ENCODE results near the gene ZNF57.

ZNF57 gene

GRCh38 chr19:2950286-2951124 is 49.8 kb downstream of the ZNF57 start (continued):
- TF ChIP-seq ZNF148 (tag by site-specific recombination; IDR thresholded peaks at IDR 0.05; ENCODE audit: borderline replicate concordance) (no peak), ZFP69B (tag by site-specific recombination; IDR thresholded peaks at IDR 0.05) (peak; percentile 39; the same call in 1 of the 2 replicates), SCRT2 (tag by site-specific recombination; IDR thresholded peaks at IDR 0.05) (no peak), PRDM10 (tag by site-specific recombination; IDR thresholded peaks at IDR 0.05) (peak; percentile 74), ZNF423 (tag by site-specific recombination; IDR thresholded peaks at IDR 0.05) (no peak), ZNF175 (tag by site-specific recombination; IDR thresholded peaks at IDR 0.05) (no peak), HOXC10 (CRISPR knock-in tag; IDR thresholded peaks at IDR 0.05) (no peak), ZNF660 (tag by site-specific recombination; IDR thresholded peaks at IDR 0.05) (0 out of 2 replicates have a peak, but pooled peaks have one; percentile 6), ZNF10 (tag by site-specific recombination; IDR thresholded peaks at IDR 0.05) (no peak), TRIM28 (IDR thresholded peaks at IDR 0.05; ENCODE audit: borderline replicate concordance, low read length) (no peak), ZNF596 (tag by site-specific recombination; IDR thresholded peaks at IDR 0.05) (no peak)
- TF ChIP-seq, protein P1, sequence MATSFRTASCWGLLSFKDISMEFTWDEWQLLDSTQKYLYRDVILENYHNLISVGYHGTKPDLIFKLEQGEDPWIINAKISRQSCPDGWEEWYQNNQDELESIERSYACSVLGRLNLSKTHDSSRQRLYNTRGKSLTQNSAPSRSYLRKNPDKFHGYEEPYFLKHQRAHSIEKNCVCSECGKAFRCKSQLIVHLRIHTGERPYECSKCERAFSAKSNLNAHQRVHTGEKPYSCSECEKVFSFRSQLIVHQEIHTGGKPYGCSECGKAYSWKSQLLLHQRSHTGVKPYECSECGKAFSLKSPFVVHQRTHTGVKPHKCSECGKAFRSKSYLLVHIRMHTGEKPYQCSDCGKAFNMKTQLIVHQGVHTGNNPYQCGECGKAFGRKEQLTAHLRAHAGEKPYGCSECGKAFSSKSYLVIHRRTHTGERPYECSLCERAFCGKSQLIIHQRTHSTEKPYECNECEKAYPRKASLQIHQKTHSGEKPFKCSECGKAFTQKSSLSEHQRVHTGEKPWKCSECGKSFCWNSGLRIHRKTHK (tag by site-specific recombination; IDR thresholded peaks at IDR 0.05) = no peak
- TF ChIP-seq, protein P2, sequence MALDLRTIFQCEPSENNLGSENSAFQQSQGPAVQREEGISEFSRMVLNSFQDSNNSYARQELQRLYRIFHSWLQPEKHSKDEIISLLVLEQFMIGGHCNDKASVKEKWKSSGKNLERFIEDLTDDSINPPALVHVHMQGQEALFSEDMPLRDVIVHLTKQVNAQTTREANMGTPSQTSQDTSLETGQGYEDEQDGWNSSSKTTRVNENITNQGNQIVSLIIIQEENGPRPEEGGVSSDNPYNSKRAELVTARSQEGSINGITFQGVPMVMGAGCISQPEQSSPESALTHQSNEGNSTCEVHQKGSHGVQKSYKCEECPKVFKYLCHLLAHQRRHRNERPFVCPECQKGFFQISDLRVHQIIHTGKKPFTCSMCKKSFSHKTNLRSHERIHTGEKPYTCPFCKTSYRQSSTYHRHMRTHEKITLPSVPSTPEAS (tag by site-specific recombination; IDR thresholded peaks at IDR 0.05) = no peak; the same call in 1 of the 2 replicates

DNA sequence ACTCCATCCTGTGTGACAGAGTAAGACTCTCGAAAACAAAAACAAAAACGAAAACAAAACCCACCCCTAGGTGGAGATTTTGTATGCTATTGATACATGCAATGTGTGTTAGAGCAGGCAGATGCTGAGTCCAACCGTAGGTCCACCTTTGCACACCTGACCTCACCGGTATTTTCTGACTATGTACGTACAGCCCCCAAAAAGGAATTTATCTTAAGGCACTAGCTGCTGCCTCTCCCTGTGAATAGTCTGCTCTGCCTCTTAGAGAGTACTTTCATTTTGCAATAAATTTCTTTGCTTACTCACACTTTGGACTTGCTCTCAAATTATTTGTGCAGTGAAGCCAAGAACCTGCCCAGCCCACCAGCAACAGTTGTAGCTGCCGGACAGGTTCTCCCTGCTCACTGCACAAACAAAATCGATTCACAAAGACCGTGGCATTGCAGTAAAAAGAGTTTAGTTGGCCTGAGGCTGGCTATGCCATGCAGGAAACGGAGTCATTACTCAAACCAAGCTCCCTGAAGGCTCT is 52.3 kb downstream of the ZNF57 start:
- ChIA-PET POLR2A (interaction anchor here (0.6 kb wide), 1 partner anchor 8 kb away, joined by 5 read pairs; no protein-coding TSS in a partner anchor), CTCF (interaction anchor here (0.6 to 4.0 kb wide), 8 partner anchors 9 to 305 kb away, joined by 3 to 20 read pairs (median 4); no protein-coding TSS in a partner anchor)
- Histone ChIP-seq H3K9me3 (ENCODE audit: control insufficient read depth, insufficient read depth, low read depth, low read length) (no peaks in the 10 kb centered on the region), H3K4me3 (ENCODE audit: low read depth, low read length) (no peak overlapping the region), H3K4me1 (ENCODE audit: control insufficient read depth, insufficient read depth, low read length) (peaks cover 4% of the 10 kb centered on the region; the same call in 1 of the 2 replicates), H3K36me3 (ENCODE audit: control insufficient read depth in 2 of 2, insufficient read depth in 1 of 2, low read length in 2 of 2) (no peaks in the 10 kb centered on the region), H3K27ac (ENCODE audit: extremely low read depth, low read depth, low read length) (no peak overlapping the region)
- TF ChIP-seq ZNF560 (tag by site-specific recombination; IDR thresholded peaks at IDR 0.05; ENCODE audit: borderline replicate concordance) = no peak
- no peak for TF ChIP-seq ZNF692 (tag by site-specific recombination; IDR thresholded peaks at IDR 0.05)
- TF ChIP-seq PRDM1 (tag by site-specific recombination; IDR thresholded peaks at IDR 0.05) = 0 out of 2 replicates have a peak, but pooled peaks have one; percentile 34
- no peak for TF ChIP-seq ZNF239 (tag by site-specific recombination; IDR thresholded peaks at IDR 0.05)
- TF ChIP-seq ZNF394 (tag by site-specific recombination; IDR thresholded peaks at IDR 0.05; ENCODE audit: borderline replicate concordance) = no peak
- TF ChIP-seq ZFP3 (tag by site-specific recombination; IDR thresholded peaks at IDR 0.05; ENCODE audit: low read depth) = no peak
- no peak for TF ChIP-seq ZNF776 (tag by site-specific recombination; IDR thresholded peaks at IDR 0.05; ENCODE audit: borderline replicate concordance)
- TF ChIP-seq, protein P3, sequence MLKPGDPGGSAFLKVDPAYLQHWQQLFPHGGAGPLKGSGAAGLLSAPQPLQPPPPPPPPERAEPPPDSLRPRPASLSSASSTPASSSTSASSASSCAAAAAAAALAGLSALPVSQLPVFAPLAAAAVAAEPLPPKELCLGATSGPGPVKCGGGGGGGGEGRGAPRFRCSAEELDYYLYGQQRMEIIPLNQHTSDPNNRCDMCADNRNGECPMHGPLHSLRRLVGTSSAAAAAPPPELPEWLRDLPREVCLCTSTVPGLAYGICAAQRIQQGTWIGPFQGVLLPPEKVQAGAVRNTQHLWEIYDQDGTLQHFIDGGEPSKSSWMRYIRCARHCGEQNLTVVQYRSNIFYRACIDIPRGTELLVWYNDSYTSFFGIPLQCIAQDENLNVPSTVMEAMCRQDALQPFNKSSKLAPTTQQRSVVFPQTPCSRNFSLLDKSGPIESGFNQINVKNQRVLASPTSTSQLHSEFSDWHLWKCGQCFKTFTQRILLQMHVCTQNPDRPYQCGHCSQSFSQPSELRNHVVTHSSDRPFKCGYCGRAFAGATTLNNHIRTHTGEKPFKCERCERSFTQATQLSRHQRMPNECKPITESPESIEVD (tag by site-specific recombination; IDR thresholded peaks at IDR 0.05) = no peak
- no peak for TF ChIP-seq SP2 (tag by site-specific recombination; IDR thresholded peaks at IDR 0.05)
- TF ChIP-seq SCRT2 (tag by site-specific recombination; IDR thresholded peaks at IDR 0.05) = 0 out of 2 replicates have a peak, but pooled peaks have one; percentile 22
